ENCODE data around the gene LARGE1.

The LARGE1 gene

GRCh38 chr22:33625959-33626358 is 294.3 kb downstream of the LARGE1 start:
- Mint-ChIP-seq H3K4me3 (no peak overlapping the region), H3K9me3 (no peaks in the 10 kb centered on the region), H3K4me1 (no peaks in the 10 kb centered on the region), H3K36me3 (ENCODE audit: low read depth) (peaks cover 23% of the 10 kb centered on the region), H3K27ac (no peak overlapping the region), H3K27me3 (ENCODE audit: low read depth) (no peaks in the 10 kb centered on the region)
- TF ChIP-seq CTCF (IDR thresholded peaks at IDR 0.05; ENCODE audit: unreplicated experiment in 3 of 3), result no peak

GRCh38 chr22:33620085-33620484 is 300.2 kb downstream of the LARGE1 start:
- H3K27me3 Mint-ChIP-seq (ENCODE audit: low read depth), result no peaks in the 10 kb centered on the region
- peaks cover 26% of the 10 kb centered on the region for H3K36me3 Mint-ChIP-seq (ENCODE audit: low read depth)
- H3K4me1 Mint-ChIP-seq, result no peaks in the 10 kb centered on the region
- H3K9me3 Mint-ChIP-seq, result no peaks in the 10 kb centered on the region
- no peak for TF ChIP-seq CTCF (IDR thresholded peaks at IDR 0.05; ENCODE audit: unreplicated experiment in 3 of 3)
- H3K27ac Mint-ChIP-seq, result no peak overlapping the region
- no peak overlapping the region for H3K4me3 Mint-ChIP-seq

- Mint-ChIP-seq H3K9me3 (peaks cover 3% of the 10 kb centered on the region), H3K36me3 (ENCODE audit: low read depth) (peaks cover 18% of the 10 kb centered on the region), H3K4me1 (peaks cover 4% of the 10 kb centered on the region), H3K27me3 (ENCODE audit: low read depth) (peaks cover 5% of the 10 kb centered on the region), H3K27ac (no peak overlapping the region), H3K4me3 (no peak overlapping the region)
- TF ChIP-seq CTCF (IDR thresholded peaks at IDR 0.05; ENCODE audit: unreplicated experiment in 3 of 3), result no peak
Measured at GRCh38 chr22:33606504-33606903, 313.8 kb downstream of the LARGE1 start.

- Mint-ChIP-seq H3K4me1 (peaks cover 4% of the 10 kb centered on the region), H3K27me3 (ENCODE audit: low read depth) (peaks cover 5% of the 10 kb centered on the region), H3K9me3 (peaks cover 3% of the 10 kb centered on the region), H3K4me3 (no peak overlapping the region), H3K27ac (no peak overlapping the region), H3K36me3 (ENCODE audit: low read depth) (peaks cover 18% of the 10 kb centered on the region)
- no peak for TF ChIP-seq CTCF (IDR thresholded peaks at IDR 0.05; ENCODE audit: unreplicated experiment in 3 of 3)
Measured at GRCh38 chr22:33605666-33606065, 314.6 kb downstream of the LARGE1 start.

- Mint-ChIP-seq H3K27ac (no peak overlapping the region), H3K9me3 (peaks cover 1% of the 10 kb centered on the region), H3K36me3 (ENCODE audit: low read depth) (peaks cover 19% of the 10 kb centered on the region), H3K4me1 (peaks cover 4% of the 10 kb centered on the region), H3K4me3 (no peak overlapping the region), H3K27me3 (ENCODE audit: low read depth) (peaks cover 5% of the 10 kb centered on the region)
- no peak for TF ChIP-seq CTCF (IDR thresholded peaks at IDR 0.05; ENCODE audit: unreplicated experiment in 3 of 3)
Measured at GRCh38 chr22:33605221-33605620, 315.1 kb downstream of the LARGE1 start.

- Mint-ChIP-seq H3K9me3 (no peaks in the 10 kb centered on the region), H3K36me3 (ENCODE audit: low read depth) (peaks cover 22% of the 10 kb centered on the region), H3K27ac (no peak overlapping the region), H3K4me1 (peaks cover 4% of the 10 kb centered on the region), H3K27me3 (ENCODE audit: low read depth) (no peaks in the 10 kb centered on the region), H3K4me3 (no peak overlapping the region)
- no peak for TF ChIP-seq CTCF (IDR thresholded peaks at IDR 0.05; ENCODE audit: unreplicated experiment in 3 of 3)
Measured at GRCh38 chr22:33601062-33601461, 319.2 kb downstream of the LARGE1 start.

Measured in nephron (organoid).